ENCODE data around the gene SMIM41. TPM values are rescaled to one million over a fixed set of nuclear protein-coding genes. Genes with fewer than 3 reads are reported as not detected.

SMIM41 gene
- total and polyA plus RNA-seq, 2 donors (not counting 1 experiment from before 2014, with no cell fraction given), result 2.0 to 4.8 TPM

GRCh38 chr12:52146089-52146821, 66.8 kb downstream of the SMIM41 start:
- Histone ChIP-seq H3K36me3 (ENCODE audit: control insufficient read depth, insufficient read depth, low read length) (no peaks in the 10 kb centered on the region), H3K4me2 (ENCODE audit: extremely low read depth, insufficient read depth, low read length) (no peak overlapping the region), H3K9ac (ENCODE audit: insufficient read depth, low read length) (peak overlapping the region; percentile 50), H3K27me3 (ENCODE audit: control insufficient read depth, insufficient read depth, low read length) (no peaks in the 10 kb centered on the region), H3K9me3 (ENCODE audit: control insufficient read depth, insufficient read depth, low read depth, low read length) (no peaks in the 10 kb centered on the region), H3K79me2 (ENCODE audit: control insufficient read depth, insufficient read depth, low read length) (no peaks in the 10 kb centered on the region), H3K4me3 (replicated peaks in 1 of 4; ENCODE audit: control extremely low read depth in 1 of 4, insufficient read depth in 1 of 4, low read depth in 3 of 4, low read length in 4 of 4) (no peak overlapping the region), H3K4me1 (ENCODE audit: control insufficient read depth, extremely low read depth, insufficient read depth, low read length) (peaks cover 28% of the 10 kb centered on the region), H4K20me1 (ENCODE audit: control insufficient read depth, extremely low read depth, insufficient read depth, low read length) (no peaks in the 10 kb centered on the region), H2AFZ (ENCODE audit: low read length) (no peak overlapping the region), H3K27ac (ENCODE audit: insufficient read depth, low read length) (peak overlapping the region; percentile 96)
- TF ChIP-seq EZH2 (IDR thresholded peaks at IDR 0.05; ENCODE audit: low read length, missing control alignments) (no peak), CTCF (conservative IDR thresholded peaks at IDR 0.05 in 1 of 2, IDR thresholded peaks at IDR 0.05 in 1 of 2; ENCODE audit: low read depth in 1 of 2, low read length in 2 of 2) (no peak)
- no peak for DNase-seq (ENCODE audit: low read depth in 2 of 2)

GRCh38 chr12:52146822-52147366, 67.4 kb downstream of the SMIM41 start:
- TF ChIP-seq CTCF (conservative IDR thresholded peaks at IDR 0.05 in 1 of 2, IDR thresholded peaks at IDR 0.05 in 1 of 2; ENCODE audit: low read depth in 1 of 2, low read length in 2 of 2), result no peak
- TF ChIP-seq EZH2 (IDR thresholded peaks at IDR 0.05; ENCODE audit: low read length, missing control alignments), result no peak
- no peak overlapping the region for H3K4me3 ChIP-seq (replicated peaks in 1 of 4; ENCODE audit: control extremely low read depth in 1 of 4, insufficient read depth in 1 of 4, low read depth in 3 of 4, low read length in 4 of 4)
- H3K27me3 ChIP-seq (ENCODE audit: control insufficient read depth, insufficient read depth, low read length), result no peaks in the 10 kb centered on the region
- no peak for DNase-seq (ENCODE audit: low read depth in 2 of 2)
- no peak overlapping the region for H2AFZ ChIP-seq (ENCODE audit: low read length)
- no peaks in the 10 kb centered on the region for H3K36me3 ChIP-seq (ENCODE audit: control insufficient read depth, insufficient read depth, low read length)
- no peaks in the 10 kb centered on the region for H4K20me1 ChIP-seq (ENCODE audit: control insufficient read depth, extremely low read depth, insufficient read depth, low read length)
- peak overlapping the region; percentile 50 for H3K9ac ChIP-seq (ENCODE audit: insufficient read depth, low read length)
- H3K79me2 ChIP-seq (ENCODE audit: control insufficient read depth, insufficient read depth, low read length), result no peaks in the 10 kb centered on the region
- no peaks in the 10 kb centered on the region for H3K9me3 ChIP-seq (ENCODE audit: control insufficient read depth, insufficient read depth, low read depth, low read length)
- no peak overlapping the region for H3K4me2 ChIP-seq (ENCODE audit: extremely low read depth, insufficient read depth, low read length)
- peak overlapping the region; percentile 96 for H3K27ac ChIP-seq (ENCODE audit: insufficient read depth, low read length)
- peaks cover 31% of the 10 kb centered on the region for H3K4me1 ChIP-seq (ENCODE audit: control insufficient read depth, extremely low read depth, insufficient read depth, low read length)

DNA sequence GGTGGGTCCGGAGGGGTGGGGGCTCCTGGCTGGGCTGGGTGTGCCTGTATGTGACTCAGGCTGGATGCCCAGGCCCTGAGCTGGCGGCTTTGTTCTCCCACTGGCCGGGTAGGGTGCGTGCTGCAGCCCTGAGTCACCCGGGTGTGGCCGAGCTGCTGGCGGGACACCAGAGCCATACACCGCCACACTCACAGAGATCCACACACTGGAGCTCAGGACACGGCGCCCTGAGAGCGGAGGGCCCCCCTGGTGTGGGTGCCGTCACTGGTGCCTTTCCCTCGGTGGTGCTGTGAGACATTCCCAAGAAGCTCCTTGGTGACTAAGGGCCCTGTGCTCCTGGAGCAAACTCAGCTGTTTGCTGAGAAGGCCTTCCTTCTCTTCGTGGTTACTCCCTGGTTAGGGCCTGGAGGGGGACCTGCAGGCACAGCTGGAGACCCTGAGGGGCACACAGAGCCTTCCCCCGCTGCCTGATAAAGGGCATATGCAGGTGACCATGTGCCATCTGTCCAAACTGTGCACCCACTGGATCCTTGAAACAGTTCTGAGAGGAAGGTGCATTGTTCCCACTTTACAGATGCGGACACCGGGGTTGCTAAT, 68.0 kb downstream of the SMIM41 start:
- DNase-seq (ENCODE audit: low read depth in 2 of 2), result peak; percentile 98 to 100
- Histone ChIP-seq H3K4me1 (ENCODE audit: control insufficient read depth, extremely low read depth, insufficient read depth, low read length) (peaks cover 33% of the 10 kb centered on the region), H3K4me2 (ENCODE audit: extremely low read depth, insufficient read depth, low read length) (no peak overlapping the region)

More for the DNA sequence above, 68.0 kb downstream of the SMIM41 start:
- H3K9me3 ChIP-seq (ENCODE audit: control insufficient read depth, insufficient read depth, low read depth, low read length), result no peaks in the 10 kb centered on the region
- H3K27ac ChIP-seq (ENCODE audit: insufficient read depth, low read length), result peak overlapping the region; percentile 96
- H3K36me3 ChIP-seq (ENCODE audit: control insufficient read depth, insufficient read depth, low read length), result no peaks in the 10 kb centered on the region
- H2AFZ ChIP-seq (ENCODE audit: low read length), result no peak overlapping the region
- no peaks in the 10 kb centered on the region for H3K27me3 ChIP-seq (ENCODE audit: control insufficient read depth, insufficient read depth, low read length)
- peak overlapping the region; percentile 39 for H3K9ac ChIP-seq (ENCODE audit: insufficient read depth, low read length)
- H3K79me2 ChIP-seq (ENCODE audit: control insufficient read depth, insufficient read depth, low read length), result no peaks in the 10 kb centered on the region
- H4K20me1 ChIP-seq (ENCODE audit: control insufficient read depth, extremely low read depth, insufficient read depth, low read length), result no peaks in the 10 kb centered on the region
- no peak overlapping the region for H3K4me3 ChIP-seq (replicated peaks in 1 of 4; ENCODE audit: control extremely low read depth in 1 of 4, insufficient read depth in 1 of 4, low read depth in 3 of 4, low read length in 4 of 4)
- TF ChIP-seq CTCF (conservative IDR thresholded peaks at IDR 0.05 in 1 of 2, IDR thresholded peaks at IDR 0.05 in 1 of 2; ENCODE audit: low read depth in 1 of 2, low read length in 2 of 2), result no peak
- TF ChIP-seq EZH2 (IDR thresholded peaks at IDR 0.05; ENCODE audit: low read length, missing control alignments), result no peak
